RCC 7860 (cell line): ENCODE data around the gene ITPKA.
A peak's percentile ranks its signal among the peaks of the same experiment; 100 is the strongest.
"Not testable (repeated sequence)": the region's sequence is repeated elsewhere in the genome, so short reads cannot be mapped to it uniquely, and the experiment has no call there.

Source experiments
- DNase-seq: peaks from one replicate; pipeline ENCODE4 v3.0.0-alpha.2; 2015; ENCODE audit warnings: low spot score
- FAIRE-seq: peaks from 2 replicates; lab custom pipeline; 2012; peaks lifted over from hg19 to GRCh38; lab: Jason Lieb, UNC

ITPKA gene

DNA sequence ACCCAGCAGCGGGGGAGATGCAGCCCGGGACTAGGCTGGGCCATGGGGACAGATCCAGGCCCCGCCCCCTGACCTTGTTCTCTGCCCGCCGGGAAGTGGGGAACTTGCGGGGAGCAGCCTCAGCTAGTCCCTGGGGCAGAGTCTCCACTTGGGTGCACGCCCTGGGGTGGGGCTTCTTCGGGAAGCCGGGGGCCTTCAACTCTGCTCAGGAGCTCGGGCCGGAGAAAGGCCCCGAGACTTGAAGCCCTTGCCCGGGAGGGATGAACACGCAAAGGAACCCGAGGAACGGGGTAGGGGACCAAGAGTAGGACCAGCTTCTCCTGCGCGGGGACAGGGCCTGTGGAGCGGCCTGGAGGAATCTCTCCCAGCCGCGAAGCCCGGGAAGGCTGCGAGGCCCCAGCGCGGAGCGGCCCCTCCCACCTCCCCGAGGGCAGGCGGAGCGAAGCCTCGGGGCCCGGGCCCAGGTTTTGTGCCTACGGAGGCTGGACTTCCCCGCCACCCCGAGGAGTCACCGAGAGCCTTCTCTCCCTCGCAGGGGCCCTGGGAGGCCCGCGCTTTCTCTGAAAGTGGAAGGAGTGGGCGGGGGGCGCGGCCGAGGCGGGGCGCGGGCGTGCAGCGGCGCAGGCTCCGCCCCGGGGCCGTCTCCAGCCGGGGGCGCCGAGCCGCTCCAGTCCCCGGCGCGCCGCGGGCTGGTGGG lies at the start of gene ITPKA:
Gene ITPKA, plus strand, starts transcription at position 670 of the 697 bp plus-strand sequence. CDS start 54 bp downstream, outside the sequence.
- no peak for FAIRE-seq
- peak; percentile 58 for DNase-seq

DNA sequence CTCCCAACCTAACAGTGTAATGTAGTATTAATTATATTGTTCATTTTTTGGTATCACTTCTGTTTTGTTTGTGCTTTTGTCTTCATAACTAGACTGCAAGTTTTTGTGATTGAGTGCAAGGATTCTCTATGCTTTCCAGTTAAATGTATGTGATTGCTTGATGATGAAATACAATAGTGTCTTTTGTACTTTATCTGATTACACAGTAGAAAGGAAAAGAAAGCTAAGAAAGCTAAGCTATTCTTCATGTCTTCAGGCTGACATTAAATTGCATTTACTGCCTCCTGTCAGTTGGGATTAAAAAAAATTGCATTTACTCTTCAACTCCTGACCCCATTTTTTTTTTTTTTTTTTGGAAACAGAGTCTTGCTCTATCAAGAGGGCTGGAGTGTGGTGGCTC lies 48.3 kb upstream of the ITPKA start:
- DNase-seq (no peak), FAIRE-seq (no peak)

DNA sequence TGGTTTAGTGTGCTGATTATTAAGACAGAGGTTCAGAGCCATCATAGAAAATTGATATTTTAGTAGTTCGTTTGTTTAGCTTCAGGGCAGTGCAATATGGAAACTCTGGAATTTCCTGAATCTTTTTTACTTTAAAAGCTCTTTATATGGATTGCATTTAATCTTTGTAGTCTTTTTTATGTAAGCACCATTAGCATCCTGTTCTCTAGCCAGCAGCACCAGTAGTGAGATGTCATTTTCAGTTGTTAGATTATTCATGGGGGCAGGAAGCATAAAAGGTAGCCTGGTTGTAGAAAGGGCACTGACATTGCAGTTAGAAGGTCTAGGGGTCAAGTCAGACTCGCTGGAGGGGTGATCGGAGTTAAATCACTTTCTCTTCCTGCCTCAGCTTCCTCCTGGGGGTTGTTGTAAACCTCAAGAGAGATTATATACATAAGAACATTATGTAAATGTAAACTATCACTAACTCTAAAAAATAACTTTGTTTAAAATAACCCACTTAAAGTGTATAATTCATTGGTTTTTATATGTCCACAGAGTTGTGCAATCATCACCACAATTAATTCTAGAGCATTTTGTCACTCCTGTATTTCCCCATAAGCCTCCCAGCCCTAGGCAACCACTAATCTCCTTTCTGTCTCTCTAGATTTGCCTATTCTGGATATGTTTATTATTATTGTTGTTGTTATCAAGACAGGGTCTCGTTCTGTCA lies 31.4 kb upstream of the ITPKA start:
- DNase-seq: no peak
- no peak for FAIRE-seq

DNA sequence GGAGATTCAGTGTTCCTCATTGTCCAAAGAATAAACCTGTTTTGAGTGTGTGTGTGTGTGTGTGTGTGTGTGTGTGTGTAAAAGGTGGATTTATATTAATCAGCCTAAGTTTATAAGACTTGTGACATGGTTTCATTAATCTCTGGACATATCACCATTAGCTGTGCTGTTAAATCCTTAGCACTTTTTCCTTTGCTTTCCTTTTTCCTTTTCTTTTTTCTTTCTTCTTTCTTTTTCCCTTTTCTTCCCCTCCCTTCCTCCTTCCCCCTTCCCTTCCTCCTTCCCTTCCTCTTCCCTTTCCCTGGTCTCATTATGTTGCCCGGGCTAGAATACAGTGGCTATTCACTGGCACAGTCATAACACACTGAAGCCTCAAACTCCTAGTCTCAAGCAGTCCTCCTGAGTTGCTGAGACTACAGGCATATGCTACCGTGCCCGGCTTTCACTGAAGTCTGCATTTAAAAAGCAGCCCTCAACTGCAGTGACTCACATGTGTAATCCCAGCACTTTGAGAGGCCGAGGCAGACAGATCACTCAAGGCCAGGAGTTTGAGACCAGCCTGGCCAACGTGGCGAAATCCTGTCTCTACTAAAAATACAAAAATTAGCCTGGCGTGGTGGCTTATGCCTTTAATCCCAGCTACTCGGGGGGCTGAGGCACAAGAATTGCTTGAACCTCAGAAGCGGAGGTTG lies 28.6 kb upstream of the ITPKA start:
- DNase-seq: no peak
- no peak for FAIRE-seq

DNA sequence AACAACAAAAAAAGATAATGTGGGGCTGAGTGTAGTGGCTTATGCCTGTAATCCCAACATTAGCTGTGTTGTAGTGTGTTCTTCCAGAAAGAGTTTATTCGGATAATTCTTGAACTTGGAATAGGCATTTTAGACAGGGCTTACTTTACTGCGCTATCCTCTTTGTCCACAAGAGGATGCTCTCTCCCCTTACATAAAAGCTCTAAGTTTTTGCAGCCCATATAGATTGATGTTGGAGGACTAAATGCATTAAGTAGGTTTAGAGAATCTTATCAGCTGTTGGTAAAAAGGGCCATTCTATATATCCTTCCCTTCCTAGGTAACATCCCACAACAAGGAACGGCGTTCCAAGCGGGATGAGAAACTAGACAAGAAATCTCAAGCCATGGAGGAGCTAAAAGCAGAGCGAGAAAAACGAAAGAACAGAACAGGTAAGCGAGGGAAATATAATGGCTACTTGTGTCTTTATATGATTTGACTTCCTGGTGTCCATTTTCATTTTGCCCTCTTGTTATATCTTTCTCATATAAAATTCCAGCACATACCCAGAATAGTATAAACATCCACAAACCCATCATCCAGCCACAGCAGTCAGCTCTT lies 27.8 kb upstream of the ITPKA start:
- peak; percentile 36 for DNase-seq
- FAIRE-seq: peak; percentile 34

DNA sequence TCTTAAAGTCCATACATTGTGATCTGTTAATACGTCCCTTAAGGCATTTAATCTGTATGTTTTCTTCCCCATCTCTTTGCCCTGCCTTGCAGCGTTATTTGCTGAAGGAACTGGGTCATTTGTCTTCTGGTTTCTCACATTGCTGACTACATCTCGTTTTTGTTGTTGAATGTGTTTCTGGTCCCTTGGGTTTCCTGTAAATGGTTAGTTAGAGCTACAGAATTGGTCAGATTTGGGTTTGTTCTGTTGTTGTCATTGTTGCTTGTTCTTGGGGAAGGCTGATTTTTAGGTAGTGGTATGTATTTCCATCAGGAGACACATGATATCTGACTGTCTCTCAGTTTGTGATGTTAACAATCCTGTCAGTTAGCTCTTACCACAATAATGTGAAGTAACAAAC lies 27.0 kb upstream of the ITPKA start:
- DNase-seq (no peak), FAIRE-seq (no peak)

DNA sequence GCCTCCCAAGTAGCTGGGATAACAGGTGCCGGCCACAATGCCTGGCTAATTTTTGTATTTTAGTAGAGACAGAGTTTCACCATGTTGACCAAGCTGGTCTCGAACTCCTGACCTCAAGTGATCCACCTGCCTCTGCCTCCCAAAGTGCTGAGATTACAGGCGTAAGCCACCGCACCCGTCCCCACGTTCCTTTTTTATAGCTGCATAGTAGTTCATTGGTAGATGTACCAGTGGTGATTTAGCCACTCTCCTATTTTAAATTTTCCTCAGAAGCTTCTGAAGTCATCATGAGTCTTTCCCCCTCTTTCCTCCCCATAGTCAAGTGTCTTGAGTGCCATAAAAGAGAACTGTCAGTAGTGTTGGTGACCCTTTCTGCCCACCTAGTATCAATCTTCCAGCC lies 24.0 kb upstream of the ITPKA start:
- FAIRE-seq: not testable (repeated sequence)

DNA sequence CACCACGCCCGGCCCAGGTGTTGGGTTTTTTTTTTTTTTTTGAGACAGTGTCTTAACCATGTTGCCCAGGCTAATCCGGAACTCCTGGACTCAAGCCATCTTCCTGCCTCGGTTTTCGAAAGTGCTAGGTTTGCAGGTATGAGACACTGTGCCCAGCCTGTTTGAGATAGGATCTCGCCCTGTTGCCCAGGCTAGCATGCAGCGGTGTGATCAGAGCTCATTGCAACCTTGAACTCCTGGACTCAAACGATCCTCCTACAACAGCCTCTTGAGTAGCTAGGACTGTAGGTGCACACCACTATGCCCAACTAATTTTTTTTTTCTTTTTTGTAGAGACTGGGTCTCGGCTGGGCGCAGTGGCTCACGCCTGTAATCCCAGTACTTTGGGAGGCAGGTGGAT lies 20.3 kb upstream of the ITPKA start:
- FAIRE-seq (no peak), DNase-seq (no peak)

More for the DNA sequence above, 24.0 kb upstream of the ITPKA start:
- not testable (repeated sequence) for DNase-seq

DNA sequence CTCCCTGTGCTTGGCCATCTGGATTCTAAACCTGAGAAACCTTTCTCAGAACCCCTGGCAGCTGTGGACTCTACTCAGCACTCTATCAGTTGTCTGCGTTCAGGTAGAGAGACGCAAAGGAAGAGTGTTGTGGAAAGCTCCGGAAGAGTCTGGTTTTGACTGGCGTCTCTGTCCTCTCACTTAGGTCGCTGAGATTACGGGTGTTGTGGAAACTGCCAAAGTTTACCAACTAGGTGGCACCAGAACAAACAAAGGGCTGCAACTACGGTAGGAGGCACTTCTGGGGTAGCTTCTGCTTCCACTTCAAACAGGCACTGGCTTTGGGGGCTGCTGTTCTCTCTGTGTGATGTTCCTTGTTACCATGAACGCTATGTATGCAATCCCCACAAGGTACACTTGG lies 19.2 kb upstream of the ITPKA start:
- no peak for DNase-seq
- FAIRE-seq: no peak

DNA sequence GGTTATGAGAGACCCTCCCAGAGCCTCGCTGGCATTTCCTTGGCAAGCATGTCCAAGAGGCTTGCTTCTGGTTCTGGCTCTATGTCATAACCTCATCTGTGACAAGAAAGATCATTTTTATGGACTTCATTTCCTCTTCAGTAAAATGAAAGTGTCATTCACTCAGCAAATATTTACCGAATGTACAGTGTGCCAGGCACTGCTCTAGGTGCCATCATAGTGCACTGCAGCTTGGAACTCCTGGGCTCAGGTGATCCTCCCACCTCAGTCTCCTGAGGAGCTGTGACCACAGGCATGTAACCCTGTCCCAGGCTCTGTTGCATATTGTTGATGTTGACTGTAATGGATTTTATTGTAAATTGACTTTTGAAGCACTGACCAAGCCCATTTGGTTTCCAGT lies 18.7 kb upstream of the ITPKA start:
- DNase-seq (no peak), FAIRE-seq (no peak)

DNA sequence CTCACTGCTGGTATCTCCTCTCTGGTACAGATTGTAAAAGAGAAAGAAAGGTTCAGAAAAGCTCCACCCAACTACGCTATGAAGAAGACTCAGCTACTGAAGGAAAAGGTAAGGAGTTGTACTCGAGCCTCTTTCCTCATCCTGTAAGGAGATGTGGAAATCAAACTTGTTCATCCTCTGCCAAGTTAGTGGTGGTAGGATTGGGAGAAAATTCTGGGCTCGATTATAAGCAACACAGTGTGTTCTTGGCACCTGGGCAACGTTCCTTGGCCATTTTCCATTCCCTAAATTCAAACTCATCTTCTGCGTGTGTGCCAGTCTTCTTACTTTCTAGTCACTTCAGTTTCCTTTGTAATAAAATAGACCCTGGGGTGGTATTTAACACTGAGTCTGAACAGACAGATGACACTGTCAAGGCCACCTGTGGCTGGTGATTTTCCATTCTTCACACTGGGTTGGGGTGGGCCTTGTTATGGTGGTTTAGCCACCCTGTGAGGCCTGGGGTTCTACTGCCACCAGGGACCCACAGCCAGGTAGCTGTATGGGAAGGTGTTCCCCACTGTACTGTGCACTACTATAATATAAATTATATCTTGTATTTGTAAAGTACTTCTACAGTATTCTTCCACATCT lies 17.1 kb upstream of the ITPKA start:
- FAIRE-seq (no peak), DNase-seq (no peak)

DNA sequence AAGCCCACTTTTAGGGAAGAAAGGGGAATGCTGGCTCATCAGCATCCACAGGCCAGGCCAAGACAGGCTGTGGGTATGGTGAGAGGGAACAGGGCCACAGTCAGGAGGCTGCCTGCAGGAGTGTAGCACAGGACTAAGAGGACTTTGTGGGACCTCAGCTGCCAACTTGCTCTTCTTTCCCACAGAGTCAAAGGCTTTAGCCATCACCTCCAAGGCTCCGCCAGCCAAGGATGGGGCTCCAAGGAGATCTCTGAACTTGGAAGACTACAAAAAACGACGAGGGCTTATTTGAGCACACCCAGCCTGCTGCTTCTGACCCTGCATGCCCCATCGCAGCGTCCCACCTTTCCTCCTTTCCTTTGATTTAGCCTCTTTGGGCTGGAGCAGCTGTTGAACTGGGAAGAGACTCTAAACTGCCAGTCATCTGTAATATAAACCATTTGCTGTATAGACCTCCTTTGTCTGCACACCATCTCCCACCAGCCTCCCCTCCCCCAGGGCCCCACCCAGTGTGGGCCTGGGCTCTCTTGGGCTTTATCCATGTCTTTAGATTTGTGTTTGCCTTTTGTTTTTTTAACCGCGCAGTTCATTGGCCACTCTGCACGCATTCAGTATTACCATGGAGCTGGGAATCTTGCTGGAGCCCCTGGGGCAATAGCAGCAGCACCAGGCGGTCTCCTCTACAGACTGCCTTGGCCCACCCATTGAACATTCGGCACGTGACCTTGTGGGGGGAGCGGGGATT lies 13.1 kb upstream of the ITPKA start:
- FAIRE-seq (no peak), DNase-seq (no peak)

DNA sequence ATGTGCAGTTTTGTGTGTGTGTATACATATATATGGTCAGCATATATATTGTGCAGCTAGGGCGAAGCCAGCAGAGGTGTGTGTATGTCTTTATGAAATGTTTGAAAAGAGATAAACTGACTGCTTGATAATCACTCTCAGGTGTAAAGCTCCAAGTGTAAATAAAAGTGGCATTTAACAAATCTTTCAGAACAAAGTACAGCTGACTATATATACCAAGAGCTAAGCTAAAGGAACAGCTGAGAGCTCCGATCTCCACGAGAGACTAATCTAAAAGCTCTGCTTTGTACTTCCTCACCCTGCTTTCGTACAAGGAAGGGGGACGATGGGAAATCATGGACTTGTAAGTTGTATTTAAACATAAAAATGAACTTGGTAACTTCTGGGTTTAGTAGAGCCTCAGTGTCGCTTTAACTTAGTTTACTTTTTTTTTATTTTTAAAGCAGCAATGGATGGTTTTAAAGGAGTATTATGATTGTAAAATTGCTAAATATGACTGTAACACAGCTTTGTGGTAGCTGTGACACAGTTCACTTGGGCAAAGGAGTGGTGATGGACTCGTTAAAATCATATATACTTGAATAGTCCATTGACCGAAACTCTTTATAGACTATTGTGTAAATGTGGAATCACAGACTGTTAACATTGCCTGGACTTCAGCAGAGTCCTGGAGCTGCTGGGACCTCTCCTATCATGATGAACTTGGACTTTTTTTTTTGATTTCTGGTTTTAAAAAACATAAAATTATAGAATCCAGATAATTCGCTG lies 11.4 kb upstream of the ITPKA start:
- DNase-seq (no peak), FAIRE-seq (no peak)

DNA sequence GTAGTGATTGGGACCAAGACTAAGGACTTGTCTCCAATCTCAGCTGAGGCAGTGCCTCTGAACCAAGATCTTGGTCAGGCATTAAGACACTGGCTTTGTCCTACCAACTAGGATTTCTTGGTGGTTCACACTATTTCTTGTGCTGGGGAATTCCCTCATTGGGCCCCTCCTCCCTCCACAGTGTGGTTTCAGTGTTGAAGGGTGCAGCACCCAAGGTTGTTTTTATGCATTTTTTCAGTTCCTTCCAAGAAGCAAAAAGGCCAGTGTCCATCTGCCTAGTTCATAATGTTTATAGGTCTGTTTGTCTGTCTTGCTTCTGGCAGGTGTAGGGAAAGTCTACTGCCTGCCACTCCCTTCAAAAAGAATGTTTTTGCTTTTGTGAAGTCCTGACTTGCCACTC lies 10.6 kb upstream of the ITPKA start:
- DNase-seq (no peak), FAIRE-seq (no peak)

DNA sequence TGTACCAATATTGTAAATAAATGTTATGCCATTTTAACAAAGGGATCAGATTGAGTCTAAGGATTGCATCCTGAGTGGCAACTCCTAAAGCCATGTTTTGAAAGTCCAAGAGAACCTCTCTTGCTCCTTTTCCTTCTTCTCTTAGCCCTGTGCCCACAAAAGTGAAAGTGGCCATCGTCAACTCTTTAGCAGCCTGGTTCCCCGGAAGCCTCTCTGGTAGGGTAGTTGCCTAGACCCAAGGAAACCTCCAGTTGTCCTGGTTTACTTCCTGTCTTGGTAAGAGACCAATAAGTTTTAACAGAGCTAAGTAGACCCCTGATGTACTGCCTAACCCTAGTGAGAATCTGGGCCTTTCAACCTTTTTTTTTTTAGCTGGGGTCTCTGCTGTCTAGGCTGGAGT lies 10.2 kb upstream of the ITPKA start:
- DNase-seq (no peak), FAIRE-seq (no peak)

DNA sequence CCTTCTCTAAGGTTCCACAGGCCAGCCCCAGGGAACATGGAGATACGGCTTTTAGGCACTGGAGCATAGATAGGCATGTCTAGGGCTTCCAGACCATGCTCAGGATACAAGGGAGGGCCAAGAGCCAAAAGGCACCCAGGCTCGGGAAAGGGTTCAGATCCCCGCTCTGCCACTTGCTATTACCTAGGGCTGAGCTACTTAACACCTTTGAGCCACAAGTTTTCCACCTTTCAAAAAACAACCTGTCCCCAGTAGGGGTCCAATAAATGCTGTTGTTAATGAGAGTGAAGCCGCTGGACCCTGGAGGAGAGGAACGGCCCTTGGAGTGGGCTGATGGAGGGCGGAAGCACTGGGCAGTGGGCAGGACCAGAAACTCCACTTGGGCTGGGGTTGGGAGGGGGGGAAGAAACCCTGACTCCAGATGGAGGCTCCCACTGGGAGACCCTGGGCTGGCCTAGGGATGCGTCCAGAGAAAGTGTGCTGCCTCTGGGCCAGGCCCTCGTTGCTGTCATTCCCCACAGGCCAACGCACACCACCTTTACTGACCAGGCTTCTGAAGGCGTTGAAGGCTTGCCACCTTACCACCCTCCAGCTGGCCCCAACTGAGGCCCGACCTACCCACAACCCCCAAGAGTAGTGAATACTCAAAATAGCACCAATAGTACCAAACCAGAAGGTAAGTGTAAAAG lies 8.6 kb upstream of the ITPKA start:
- FAIRE-seq: no peak

DNA sequence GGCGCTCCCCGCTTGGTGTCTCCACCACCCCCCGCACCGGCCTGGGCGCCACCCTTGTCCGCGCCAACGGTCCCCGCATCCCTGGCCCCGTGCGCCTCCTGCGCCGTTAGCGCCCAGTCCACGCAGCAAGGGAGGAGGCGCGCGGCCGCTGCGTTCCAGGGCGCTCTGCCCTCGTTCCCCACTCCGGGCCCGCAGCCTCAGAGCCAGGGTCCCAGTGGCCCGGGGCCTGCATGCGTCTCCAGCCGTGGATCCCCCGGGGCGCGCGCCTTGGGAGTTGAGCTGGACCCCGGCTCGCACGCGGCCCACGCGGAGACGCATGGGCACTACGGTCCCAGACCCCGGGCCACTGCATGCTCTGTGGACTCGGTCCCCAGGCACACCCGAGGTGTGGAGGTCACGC lies 7.4 kb upstream of the ITPKA start:
- DNase-seq: no peak
- FAIRE-seq: no peak

More for the DNA sequence above, 8.6 kb upstream of the ITPKA start:
- DNase-seq: no peak

DNA sequence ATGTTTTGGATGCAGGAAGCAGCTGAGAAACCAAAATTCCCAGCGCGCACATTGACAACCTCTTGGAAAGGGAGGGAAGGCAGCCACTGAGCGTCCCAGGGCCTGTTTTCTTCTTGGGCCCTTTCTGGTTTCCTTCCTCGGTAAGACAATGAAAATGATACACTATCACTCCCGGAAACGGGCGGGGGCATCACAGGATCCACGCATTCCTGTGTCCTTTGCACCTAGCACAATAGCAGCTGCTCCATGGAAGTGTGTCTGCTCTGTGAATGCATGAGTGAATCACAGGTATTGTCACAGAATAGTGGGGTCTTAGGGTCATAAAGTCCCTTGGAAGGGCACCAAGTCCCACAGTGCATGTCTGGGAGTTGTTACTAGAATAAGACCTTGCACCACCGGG lies 6.3 kb upstream of the ITPKA start:
- peak; percentile 20 for DNase-seq
- no peak for FAIRE-seq

DNA sequence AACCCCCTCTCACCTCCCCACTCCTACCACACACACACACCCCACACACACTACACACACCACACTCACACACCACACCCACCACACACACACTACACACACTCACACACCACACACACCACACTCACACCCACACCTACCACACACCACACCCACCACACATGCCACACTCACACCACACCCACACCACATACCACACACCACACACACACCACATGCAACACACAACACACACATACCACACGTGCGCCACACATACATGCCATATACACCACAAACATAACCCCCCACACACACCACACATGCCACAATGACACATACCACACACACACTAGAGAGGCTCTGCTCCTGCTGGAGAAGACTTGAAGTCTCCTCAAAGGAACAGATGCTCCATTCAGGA lies 5.9 kb upstream of the ITPKA start:
- DNase-seq: peak; percentile 33
- no peak for FAIRE-seq
